Left lung (tissue), 10 donors: Measurements from ENCODE around the gene RNF167. TPM values are rescaled to one million over a fixed set of nuclear protein-coding genes. Genes with fewer than 3 reads are reported as not detected.
A peak's percentile ranks its signal among the peaks of the same experiment; 100 is the strongest.

Source experiments
- ATAC-seq: fragments of 200-7000 bp; cut with Tn5 transposase; one replicate; pipeline ENCODE4 v1.9.1; 2020; ENCODE audit warnings: moderate library complexity
- DNase-seq, 4 donors: peaks; one replicate each; pipeline ENCODE4 v3.0.0-alpha.2; 2013 to 2020
- H3K27ac ChIP-seq, 2 donors: fragments of 200-600 bp; sonication (generic) in 1 of 2; one replicate each; pipeline versions ENCODE4 v1.5.0 to v1.8.0; 2020 to 2021
- H3K27me3 ChIP-seq, 2 donors: fragments of 200-600 bp; sonication (generic) in 1 of 2; one replicate each; pipeline versions ENCODE4 v1.5.0 to v1.8.0; 2020 to 2021
- H3K36me3 ChIP-seq, 2 donors: fragments of 200-600 bp; sonication (generic) in 1 of 2; one replicate each; pipeline versions ENCODE4 v1.5.0 to v1.8.0; 2020 to 2021
- H3K4me1 ChIP-seq, 2 donors: fragments of 200-600 bp; one replicate each; pipeline ENCODE4 v1.8.0; 2021
- H3K4me3 ChIP-seq, 2 donors: fragments of 200-600 bp; sonication (generic) in 1 of 2; one replicate each; pipeline versions ENCODE4 v1.5.0 to v1.8.0; 2020 to 2021; ENCODE audit warnings: mild to moderate bottlenecking in 1 of 2
- H3K9me3 ChIP-seq, 2 donors: fragments of 200-600 bp; sonication (generic) in 1 of 2; one replicate each; pipeline versions ENCODE4 v1.5.0 to v1.8.0; 2020 to 2021
- CTCF ChIP-seq, 2 donors: fragments of 200-600 bp; sonication (generic) in 1 of 2; IDR thresholded peaks; one replicate each; pipeline versions ENCODE4 v1.5.0 to v1.8.0; 2021; ENCODE audit warnings: antibody characterized with exemption in 2 of 2
- intact Hi-C, 2 donors: fragments of 100-400 bp; cut with DNase I; formaldehyde crosslinking; loops; one replicate each; pipeline versions ENCODE4 v1.11.2 to v1.14.2; 2022
- polyA plus RNA-seq, 6 donors: library from polyadenylated mRNA; unstranded; fragments of 120-200 nt; gene quantifications; one replicate each; pipeline ENCODE4 v1.2.1, GENCODE V29; 2013; ENCODE audit not compliant: insufficient read length in 6 of 6
- total RNA-seq, 2 donors: library from RNA; stranded (reverse); fragmentation: NEBNext Ultra II Directional; extraction: Animal tissue kit (Norgen Biotek cat#: 25700); gene quantifications; one replicate each; pipeline ENCODE4 v1.2.1, GENCODE V29; 2021
- donor health status: DM: no; HTN: yes; CAD: no.
- donor health status: DM: no; HTN: no; CAD: no.

The RNF167 gene
- total and polyA plus RNA-seq, 8 donors, result 101 to 126 (median 117) TPM

- H3K36me3 ChIP-seq, result peaks cover 0 to 32% of the 10 kb centered on the region in 2 donors
- no peaks in the 10 kb centered on the region for H3K27me3 ChIP-seq
- intact Hi-C loops, result no loop called here
- ATAC-seq (no peak), DNase-seq (peak in 1 of 4 donors; percentile 85)
- no peak overlapping the region for H3K27ac ChIP-seq
- H3K9me3 ChIP-seq, result no peaks in the 10 kb centered on the region
- H3K4me3 ChIP-seq, result no peak overlapping the region
- TF ChIP-seq CTCF (IDR thresholded peaks at IDR 0.05), result peak in 1 of 2 donors; percentile 25
- H3K4me1 ChIP-seq, result peaks cover 0 to 4% of the 10 kb centered on the region in 2 donors
Measured at GRCh38 chr17:4956493-4957061, 16.5 kb downstream of the RNF167 start.

- ATAC-seq, result no peak
- intact Hi-C loops, result no loop called here
- no peaks in the 10 kb centered on the region for H3K4me1 ChIP-seq
- no peak overlapping the region for H3K4me3 ChIP-seq
- H3K27ac ChIP-seq, result no peak overlapping the region
- peaks cover 0 to 32% of the 10 kb centered on the region in 2 donors for H3K36me3 ChIP-seq
- H3K27me3 ChIP-seq, result no peaks in the 10 kb centered on the region
- no peak for DNase-seq
- no peak for TF ChIP-seq CTCF (IDR thresholded peaks at IDR 0.05)
- H3K9me3 ChIP-seq, result no peaks in the 10 kb centered on the region
Measured at GRCh38 chr17:4958102-4958501, 18.0 kb downstream of the RNF167 start.

GRCh38 chr17:4959261-4959965 lies 19.3 kb downstream of the RNF167 start:
- DNase-seq (no peak), ATAC-seq (no peak)
- no peak overlapping the region for H3K27ac ChIP-seq
- H3K4me1 ChIP-seq, result peaks cover 0 to 8% of the 10 kb centered on the region in 2 donors
- intact Hi-C loops, result no loop called here
- no peak for TF ChIP-seq CTCF (IDR thresholded peaks at IDR 0.05)
- no peak overlapping the region for H3K4me3 ChIP-seq
- H3K27me3 ChIP-seq, result no peaks in the 10 kb centered on the region
- H3K9me3 ChIP-seq, result no peaks in the 10 kb centered on the region
- peaks cover 0 to 32% of the 10 kb centered on the region in 2 donors for H3K36me3 ChIP-seq

GRCh38 chr17:4960279-4960922 lies 20.3 kb downstream of the RNF167 start:
- intact Hi-C loops, result no loop called here
- no peak overlapping the region for H3K27ac ChIP-seq
- H3K4me1 ChIP-seq, result peaks cover 0 to 12% of the 10 kb centered on the region in 2 donors
- H3K36me3 ChIP-seq, result peaks cover 0 to 32% of the 10 kb centered on the region in 2 donors
- no peaks in the 10 kb centered on the region for H3K9me3 ChIP-seq
- TF ChIP-seq CTCF (IDR thresholded peaks at IDR 0.05), result no peak
- ATAC-seq (no peak), DNase-seq (no peak)
- H3K4me3 ChIP-seq, result no peak overlapping the region
- H3K27me3 ChIP-seq, result no peaks in the 10 kb centered on the region

- intact Hi-C loops, result no loop called here
- H3K27ac ChIP-seq, result peak overlapping the region; percentile 94 to 97
- peaks cover 0 to 32% of the 10 kb centered on the region in 2 donors for H3K36me3 ChIP-seq
- H3K9me3 ChIP-seq, result no peaks in the 10 kb centered on the region
- no peak for DNase-seq
- H3K27me3 ChIP-seq, result no peaks in the 10 kb centered on the region
- TF ChIP-seq CTCF (IDR thresholded peaks at IDR 0.05), result no peak
- peaks cover 17 to 46% of the 10 kb centered on the region in 2 donors for H3K4me1 ChIP-seq
- peak overlapping the region in 1 of 2 donors; percentile 67 for H3K4me3 ChIP-seq
- ATAC-seq, result no peak
Measured at GRCh38 chr17:4965311-4965986, 25.4 kb downstream of the RNF167 start.
